Stimulated activated CD4-positive, alpha-beta T cell treated with anti-CD3 and anti-CD28 coated beads, Interleukin-15, amount 100 ng/mL, for 1 hour (primary cell): ENCODE results near the gene SHROOM3.

Experiments used
- DNase-seq, 2 donors: peaks; one replicate each; pipeline ENCODE4 v3.0.0-alpha.2; 2020; ENCODE audit warnings: low read depth in 1 of 2, low spot score in 1 of 2

SHROOM3 gene

DNA sequence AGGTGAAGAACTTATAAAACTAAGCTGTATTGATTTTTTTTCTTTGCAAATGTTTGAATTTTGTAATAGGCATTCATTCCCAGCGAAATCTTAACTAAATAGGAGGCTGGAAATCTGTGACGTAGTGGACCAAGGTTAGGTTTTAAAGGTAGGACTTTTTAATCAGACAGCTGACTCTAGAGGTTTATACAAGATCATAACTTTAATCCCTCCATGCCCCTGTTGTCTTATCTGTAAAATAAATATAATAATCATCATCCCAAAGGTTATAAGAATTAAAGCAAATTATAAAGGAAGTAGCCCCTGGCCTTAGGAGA is 101.3 kb downstream of the SHROOM3 start:
- no peak for DNase-seq

- DNase-seq, result no peak
Measured at GRCh38 chr4:76538296-76538695, 103.3 kb downstream of the SHROOM3 start.

- DNase-seq, result no peak
Measured at GRCh38 chr4:76539979-76540378, 105.0 kb downstream of the SHROOM3 start.

DNA sequence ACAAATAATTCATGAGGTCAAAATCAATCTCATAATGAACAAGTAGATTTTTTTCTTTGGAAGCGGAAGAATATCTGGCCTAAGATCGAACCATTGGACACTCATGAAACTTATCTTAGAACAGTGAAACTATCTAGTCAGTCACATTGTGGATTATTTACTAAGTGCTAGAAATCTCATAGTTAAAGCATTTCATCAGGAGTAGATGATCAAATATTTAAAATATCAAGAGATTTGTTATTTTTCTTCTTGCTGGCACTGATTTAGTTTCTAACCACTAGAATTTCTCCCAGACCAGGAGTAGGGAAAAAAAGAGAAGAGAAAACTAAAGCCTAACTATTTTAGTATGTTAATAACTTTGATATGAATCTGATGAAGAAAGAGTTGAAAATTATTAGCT is 105.5 kb downstream of the SHROOM3 start:
- DNase-seq, result no peak

DNA sequence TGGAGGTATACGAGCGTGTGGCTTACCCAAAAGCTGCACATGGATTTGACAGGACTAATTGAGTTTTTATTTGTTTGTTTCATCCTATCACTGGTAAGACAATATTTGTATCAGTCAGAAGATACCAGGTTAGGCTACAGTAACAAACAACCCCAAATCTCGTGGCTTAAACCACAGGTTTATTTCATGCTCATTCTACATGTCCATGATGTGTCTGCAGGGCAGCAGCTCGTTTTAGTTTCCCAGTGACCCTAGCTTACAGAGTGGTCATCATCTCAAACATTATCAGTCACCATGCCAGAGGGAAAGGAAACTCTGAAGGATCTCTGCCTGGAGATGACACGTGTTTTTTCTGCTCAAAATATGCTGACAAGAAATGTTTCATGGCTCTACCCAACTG is 108.3 kb downstream of the SHROOM3 start:
- no peak for DNase-seq

- DNase-seq, result no peak
Measured at GRCh38 chr4:76544725-76545124, 109.7 kb downstream of the SHROOM3 start.

- no peak for DNase-seq
Measured at GRCh38 chr4:76545226-76545884, 110.3 kb downstream of the SHROOM3 start.

DNA sequence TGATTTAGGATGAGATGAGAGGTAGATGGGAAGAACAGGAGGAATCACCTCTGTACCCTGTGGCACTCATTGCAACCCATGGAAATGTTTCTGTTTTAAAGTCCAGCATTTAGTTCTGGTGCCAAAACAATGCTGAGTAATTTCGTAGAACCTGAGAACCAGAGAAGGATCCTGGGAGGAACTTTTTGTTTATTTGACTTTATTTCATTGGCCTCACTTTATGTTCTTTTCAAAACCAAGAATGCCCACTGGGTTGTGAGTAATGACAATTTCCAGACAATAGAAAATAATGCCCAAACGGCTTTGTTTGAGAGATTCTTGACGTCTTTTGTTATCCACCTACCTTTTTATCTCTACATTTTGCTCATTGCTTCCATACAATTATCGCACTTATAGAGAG is 111.3 kb downstream of the SHROOM3 start:
- DNase-seq, result no peak

- no peak for DNase-seq
Measured at GRCh38 chr4:76546759-76547742, 112.0 kb downstream of the SHROOM3 start.

- DNase-seq, result no peak
Measured at GRCh38 chr4:76548704-76549103, 113.7 kb downstream of the SHROOM3 start.

GRCh38 chr4:76549765-76550164 is 114.7 kb downstream of the SHROOM3 start:
- DNase-seq, result no peak

GRCh38 chr4:76550966-76551780 is 116.1 kb downstream of the SHROOM3 start:
- no peak for DNase-seq

DNA sequence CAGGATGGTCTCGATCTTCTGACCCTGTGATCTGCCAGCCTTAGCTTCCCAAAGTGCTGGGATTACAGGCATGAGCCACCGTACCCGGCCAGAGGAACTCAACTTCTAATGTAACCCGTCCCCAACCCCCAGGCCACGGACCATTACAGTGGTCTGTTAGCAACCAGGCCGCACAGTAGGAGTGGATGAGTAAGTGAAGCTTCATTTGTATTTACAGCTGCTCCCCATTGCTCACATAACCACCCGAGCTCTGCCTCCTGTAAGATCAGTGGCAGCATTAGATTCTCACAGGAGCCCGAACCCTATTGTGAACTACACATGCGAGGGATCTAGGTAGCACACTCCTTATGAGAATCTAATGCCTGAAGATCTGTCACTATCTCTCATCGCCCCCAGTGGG is 119.6 kb downstream of the SHROOM3 start:
- no peak for DNase-seq

- no peak for DNase-seq
Measured at GRCh38 chr4:76556452-76556851, 121.4 kb downstream of the SHROOM3 start.

DNA sequence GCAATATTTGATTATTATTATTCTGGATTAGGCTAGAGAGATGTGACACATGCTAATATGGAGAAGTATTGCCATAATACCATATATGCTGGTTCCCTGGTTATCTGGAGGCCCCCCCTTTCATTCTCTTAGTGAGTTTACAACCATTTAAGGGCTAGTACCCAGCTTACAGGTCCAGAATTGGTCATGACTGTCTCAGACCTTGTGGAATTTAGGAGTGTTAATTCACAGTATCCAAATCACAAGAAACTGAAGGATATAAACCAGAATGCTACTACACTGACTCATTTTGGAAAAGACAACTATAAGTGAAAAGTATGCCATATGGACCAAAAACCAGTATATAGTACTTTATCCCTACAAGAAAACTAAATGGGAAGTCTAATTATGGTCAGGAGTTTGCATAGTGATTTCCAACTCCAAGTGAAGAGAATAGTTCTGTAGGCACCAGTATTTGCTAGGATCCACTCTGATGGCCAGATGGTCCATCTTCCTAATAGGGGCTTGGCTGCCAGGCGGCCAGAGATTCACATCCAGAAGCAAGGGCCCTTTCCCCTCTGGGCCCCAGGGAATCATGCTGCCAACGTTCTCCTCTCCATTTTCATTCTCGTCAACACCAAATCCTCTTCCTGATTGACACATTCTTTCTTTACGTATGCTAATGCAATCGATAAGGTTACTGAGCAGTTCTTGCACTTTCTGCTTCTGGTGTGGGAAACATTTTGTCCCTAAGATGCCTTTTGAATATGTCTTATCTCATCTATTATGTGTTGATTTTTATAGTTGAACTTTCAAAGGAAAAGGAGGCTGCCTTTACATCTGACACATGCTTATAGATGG is 123.6 kb downstream of the SHROOM3 start:
- no peak for DNase-seq

GRCh38 chr4:76559236-76560071 is 124.4 kb downstream of the SHROOM3 start:
- DNase-seq, result no peak

- DNase-seq, result no peak
Measured at GRCh38 chr4:76562161-76562560, 127.1 kb downstream of the SHROOM3 start.

- no peak for DNase-seq
Measured at GRCh38 chr4:76562836-76563453, 127.9 kb downstream of the SHROOM3 start.

- DNase-seq, result no peak
Measured at GRCh38 chr4:76563454-76564122, 128.6 kb downstream of the SHROOM3 start.
